ENCODE measurements around the gene SPNS2. TPM values are rescaled to one million over a fixed set of nuclear protein-coding genes. Genes with fewer than 3 reads are reported as not detected.

Gene SPNS2
- total RNA-seq, 4 donors from 2014 or later: 25.1 to 76.3 (median 49.6) TPM

DNA sequence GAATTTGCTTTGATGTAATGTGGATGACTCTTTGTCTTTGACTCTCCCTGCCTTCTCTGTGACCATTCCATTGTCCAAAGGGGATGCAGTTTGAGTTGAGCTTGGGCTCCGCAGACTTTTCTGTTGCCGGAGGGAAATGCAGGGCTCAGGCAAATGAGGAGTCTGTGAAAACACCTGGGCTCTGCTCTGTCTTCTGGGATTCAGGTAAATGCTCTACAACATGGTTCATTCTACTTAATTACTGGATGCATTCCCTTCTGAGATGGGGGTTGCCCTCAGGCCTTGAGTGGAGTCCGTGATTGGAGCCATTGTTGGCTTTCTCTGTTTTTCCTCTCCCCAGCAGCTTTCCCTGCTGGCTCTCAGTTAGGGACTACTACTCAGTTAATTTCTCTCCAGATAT, 26.4 kb upstream of the SPNS2 start:
- Histone ChIP-seq H3K9me3 (no peaks in the 10 kb centered on the region), H3K4me1 (peaks cover 17% of the 10 kb centered on the region), H3K36me3 (no peaks in the 10 kb centered on the region), H3K27me3 (peaks cover 6% of the 10 kb centered on the region), H3K27ac (no peak overlapping the region), H3K4me3 (no peak overlapping the region)
- TF ChIP-seq EP300 (IDR thresholded peaks at IDR 0.05) (no peak), POLR2A (IDR thresholded peaks at IDR 0.05) (no peak), POLR2AphosphoS5 (IDR thresholded peaks at IDR 0.05) (no peak)
- TF ChIP-seq, protein P1, sequence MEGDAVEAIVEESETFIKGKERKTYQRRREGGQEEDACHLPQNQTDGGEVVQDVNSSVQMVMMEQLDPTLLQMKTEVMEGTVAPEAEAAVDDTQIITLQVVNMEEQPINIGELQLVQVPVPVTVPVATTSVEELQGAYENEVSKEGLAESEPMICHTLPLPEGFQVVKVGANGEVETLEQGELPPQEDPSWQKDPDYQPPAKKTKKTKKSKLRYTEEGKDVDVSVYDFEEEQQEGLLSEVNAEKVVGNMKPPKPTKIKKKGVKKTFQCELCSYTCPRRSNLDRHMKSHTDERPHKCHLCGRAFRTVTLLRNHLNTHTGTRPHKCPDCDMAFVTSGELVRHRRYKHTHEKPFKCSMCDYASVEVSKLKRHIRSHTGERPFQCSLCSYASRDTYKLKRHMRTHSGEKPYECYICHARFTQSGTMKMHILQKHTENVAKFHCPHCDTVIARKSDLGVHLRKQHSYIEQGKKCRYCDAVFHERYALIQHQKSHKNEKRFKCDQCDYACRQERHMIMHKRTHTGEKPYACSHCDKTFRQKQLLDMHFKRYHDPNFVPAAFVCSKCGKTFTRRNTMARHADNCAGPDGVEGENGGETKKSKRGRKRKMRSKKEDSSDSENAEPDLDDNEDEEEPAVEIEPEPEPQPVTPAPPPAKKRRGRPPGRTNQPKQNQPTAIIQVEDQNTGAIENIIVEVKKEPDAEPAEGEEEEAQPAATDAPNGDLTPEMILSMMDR (IDR thresholded peaks at IDR 0.05): no peak
- 76% methylated on average over 3 of the region's 3 CpGs for WGBS
- no peak for DNase-seq (ENCODE audit: low spot score in 2 of 2)

DNA sequence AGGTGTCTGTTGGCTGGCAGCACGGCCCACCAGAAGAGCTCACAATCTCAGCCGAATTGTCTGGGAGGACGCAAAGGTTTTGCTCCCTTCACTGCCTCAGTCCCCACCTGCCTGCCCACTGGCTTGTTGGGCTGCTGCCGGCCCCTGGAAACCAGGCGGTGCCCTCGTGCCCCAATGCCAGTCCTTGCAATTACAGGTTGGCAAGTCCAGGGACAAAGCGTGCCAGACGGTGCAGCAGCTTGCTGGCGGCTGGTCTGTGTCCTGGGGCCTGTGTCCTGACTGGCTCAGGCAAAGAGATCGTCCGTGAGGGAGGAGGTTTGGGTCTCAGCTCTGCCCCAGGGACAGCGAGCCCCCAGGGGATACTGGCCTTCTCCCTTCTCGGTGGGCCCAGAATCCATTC, 24.6 kb upstream of the SPNS2 start:
- H3K4me1 ChIP-seq: peaks cover 19% of the 10 kb centered on the region
- no peak for TF ChIP-seq EP300 (IDR thresholded peaks at IDR 0.05)
- no peak for TF ChIP-seq POLR2A (IDR thresholded peaks at IDR 0.05)
- TF ChIP-seq, protein P1 (IDR thresholded peaks at IDR 0.05): no peak
- no peak for TF ChIP-seq POLR2AphosphoS5 (IDR thresholded peaks at IDR 0.05)

DNA sequence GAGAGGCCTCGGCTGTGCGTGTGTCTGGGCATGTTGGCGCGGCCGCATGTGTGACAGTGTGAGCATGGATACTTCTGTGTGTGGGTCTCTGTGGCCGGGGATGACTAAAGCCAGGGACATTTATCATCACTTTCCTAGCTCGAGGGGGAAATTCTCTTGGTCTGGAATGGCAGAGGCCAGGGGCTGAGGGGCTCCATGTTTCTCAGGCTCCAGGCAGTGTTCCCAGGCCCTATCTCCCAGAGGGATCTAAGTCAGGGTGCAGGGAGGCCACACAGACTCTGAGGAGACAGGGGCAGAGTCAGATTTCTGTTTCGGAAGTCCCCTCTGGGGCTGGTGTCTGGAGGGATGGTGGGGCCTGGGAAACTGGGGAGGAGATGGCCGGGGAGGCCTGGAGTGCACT, 23.7 kb upstream of the SPNS2 start:
- TF ChIP-seq EP300 (IDR thresholded peaks at IDR 0.05): no peak
- no peak for TF ChIP-seq POLR2A (IDR thresholded peaks at IDR 0.05)
- TF ChIP-seq, protein P1 (IDR thresholded peaks at IDR 0.05): no peak
- no peak for TF ChIP-seq POLR2AphosphoS5 (IDR thresholded peaks at IDR 0.05)
- 66% methylated on average over 9 of the region's 9 CpGs for WGBS

More for the DNA sequence above, 24.6 kb upstream of the SPNS2 start:
- Histone ChIP-seq H3K27ac (no peak overlapping the region), H3K9me3 (no peaks in the 10 kb centered on the region), H3K27me3 (peaks cover 6% of the 10 kb centered on the region), H3K4me3 (no peak overlapping the region), H3K36me3 (no peaks in the 10 kb centered on the region)
- DNase-seq (ENCODE audit: low spot score in 2 of 2): no peak
- 47% methylated on average over 7 of the region's 13 CpGs for WGBS

DNA sequence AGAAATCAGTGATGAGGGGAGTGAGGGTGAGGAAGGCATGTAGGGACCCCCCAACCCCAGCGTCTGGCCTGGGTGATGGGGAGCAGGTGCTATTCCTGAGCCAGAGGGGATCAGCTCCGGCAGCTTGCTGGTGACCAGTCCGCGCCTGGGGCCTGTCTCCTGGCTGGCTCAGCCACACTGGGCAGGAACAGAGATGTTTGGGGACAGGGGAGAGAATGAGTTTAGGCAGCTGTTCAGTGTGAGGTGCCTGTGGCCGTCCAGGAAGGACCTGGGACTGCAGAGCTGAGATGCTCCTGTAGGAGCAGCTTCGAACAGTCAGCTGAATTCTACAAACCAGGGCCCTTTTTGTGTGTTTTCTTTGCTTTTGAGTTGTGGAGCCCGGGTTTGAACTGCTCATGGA, 23.2 kb upstream of the SPNS2 start:
- 73% methylated on average over 7 of the region's 7 CpGs for WGBS
- Histone ChIP-seq H3K4me3 (no peak overlapping the region), H3K9me3 (no peaks in the 10 kb centered on the region), H3K36me3 (no peaks in the 10 kb centered on the region), H3K27ac (no peak overlapping the region), H3K4me1 (peaks cover 19% of the 10 kb centered on the region), H3K27me3 (peaks cover 6% of the 10 kb centered on the region)
- TF ChIP-seq, protein P1 (IDR thresholded peaks at IDR 0.05): no peak
- no peak for TF ChIP-seq POLR2AphosphoS5 (IDR thresholded peaks at IDR 0.05)
- no peak for TF ChIP-seq EP300 (IDR thresholded peaks at IDR 0.05)
- TF ChIP-seq POLR2A (IDR thresholded peaks at IDR 0.05): no peak
- no peak for DNase-seq (ENCODE audit: low spot score in 2 of 2)

More for the DNA sequence above, 23.7 kb upstream of the SPNS2 start:
- Histone ChIP-seq H3K9me3 (no peaks in the 10 kb centered on the region), H3K4me3 (no peak overlapping the region), H3K4me1 (peaks cover 19% of the 10 kb centered on the region), H3K27ac (no peak overlapping the region), H3K27me3 (peaks cover 6% of the 10 kb centered on the region), H3K36me3 (no peaks in the 10 kb centered on the region)
- no peak for DNase-seq (ENCODE audit: low spot score in 2 of 2)

DNA sequence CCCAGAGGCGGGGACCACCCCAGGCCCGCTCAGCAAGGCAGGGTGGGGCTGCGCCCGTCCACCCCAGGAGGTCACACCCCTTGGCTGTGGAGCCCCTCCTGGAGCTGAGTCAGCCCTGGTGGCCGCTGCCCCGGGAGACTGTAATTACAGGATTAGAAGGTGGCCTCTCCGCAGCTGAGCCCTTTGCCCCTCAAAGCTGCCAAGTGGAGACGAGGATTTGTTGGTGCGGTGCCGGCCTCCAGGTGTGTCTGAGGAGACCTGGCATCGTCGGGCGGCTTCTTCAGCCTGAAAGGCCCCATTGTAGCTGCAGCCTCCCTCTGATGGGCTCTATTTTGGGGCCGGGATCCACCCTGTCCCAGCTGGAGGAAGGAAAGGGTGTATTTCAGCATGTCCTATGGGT, 22.7 kb upstream of the SPNS2 start:
- Histone ChIP-seq H3K36me3 (no peaks in the 10 kb centered on the region), H3K4me1 (peaks cover 22% of the 10 kb centered on the region), H3K27ac (no peak overlapping the region), H3K4me3 (no peak overlapping the region), H3K9me3 (no peaks in the 10 kb centered on the region), H3K27me3 (peaks cover 6% of the 10 kb centered on the region)
- 40% methylated on average over 7 of the region's 14 CpGs for WGBS
- TF ChIP-seq POLR2A (IDR thresholded peaks at IDR 0.05) (no peak), POLR2AphosphoS5 (IDR thresholded peaks at IDR 0.05) (no peak), EP300 (IDR thresholded peaks at IDR 0.05) (no peak)
- TF ChIP-seq, protein P1 (IDR thresholded peaks at IDR 0.05): no peak
- DNase-seq (ENCODE audit: low spot score in 2 of 2): no peak
